Measurements from ENCODE around the gene RAPGEF2.
"Not testable (repeated sequence)": the region's sequence is repeated elsewhere in the genome, so short reads cannot be mapped to it uniquely, and the experiment has no call there.

RAPGEF2 gene

DNA sequence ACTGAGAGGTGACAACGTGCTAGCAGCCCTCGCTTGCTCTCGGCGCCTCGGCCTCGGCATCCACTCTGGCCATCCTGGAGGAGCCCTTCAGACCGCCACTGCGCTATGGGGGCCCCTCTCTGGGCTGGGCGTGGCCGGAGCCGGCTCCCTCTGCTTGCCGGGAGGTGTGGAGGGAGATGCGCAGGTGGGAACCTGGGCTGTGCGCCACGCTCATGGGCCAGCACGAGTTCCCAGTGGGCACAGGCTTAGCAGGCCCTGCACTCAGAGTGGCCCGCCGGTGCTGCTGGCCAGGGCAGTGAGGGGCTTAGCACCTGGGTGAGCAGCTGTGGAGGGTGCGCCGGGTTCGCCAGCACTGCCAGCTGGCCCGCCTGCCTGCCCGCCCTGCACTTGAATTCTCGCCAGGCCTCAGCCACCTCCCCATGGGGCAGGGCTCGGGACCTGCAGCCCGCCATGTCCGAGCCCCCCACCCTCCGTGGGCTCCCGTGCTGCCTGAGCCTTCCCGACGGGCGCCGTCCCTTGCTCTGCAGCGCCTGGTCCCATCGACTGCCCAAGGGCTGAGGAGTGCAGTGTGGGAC is 148.0 kb downstream of the RAPGEF2 start:
- no peak for DNase-seq

DNA sequence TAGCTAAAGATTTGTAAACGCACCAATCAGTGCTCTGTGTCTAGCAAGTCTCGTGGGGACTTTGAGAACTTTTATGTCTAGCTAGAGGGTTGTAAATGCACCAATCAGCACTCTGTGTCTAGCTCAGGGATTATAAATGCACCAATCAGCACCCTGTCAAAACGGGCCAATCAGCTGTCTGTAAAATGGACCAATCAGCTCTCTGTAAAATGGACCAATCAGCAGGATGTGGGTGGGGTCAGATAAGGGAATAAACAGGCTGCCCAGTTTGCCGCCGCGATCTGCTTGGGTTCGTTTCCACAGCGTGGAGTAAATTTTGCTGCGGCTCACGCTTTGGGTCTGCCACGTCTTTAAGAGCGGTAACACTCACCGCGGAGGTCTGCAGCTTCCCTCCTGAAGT is 148.7 kb downstream of the RAPGEF2 start:
- DNase-seq = not testable (repeated sequence)

DNA sequence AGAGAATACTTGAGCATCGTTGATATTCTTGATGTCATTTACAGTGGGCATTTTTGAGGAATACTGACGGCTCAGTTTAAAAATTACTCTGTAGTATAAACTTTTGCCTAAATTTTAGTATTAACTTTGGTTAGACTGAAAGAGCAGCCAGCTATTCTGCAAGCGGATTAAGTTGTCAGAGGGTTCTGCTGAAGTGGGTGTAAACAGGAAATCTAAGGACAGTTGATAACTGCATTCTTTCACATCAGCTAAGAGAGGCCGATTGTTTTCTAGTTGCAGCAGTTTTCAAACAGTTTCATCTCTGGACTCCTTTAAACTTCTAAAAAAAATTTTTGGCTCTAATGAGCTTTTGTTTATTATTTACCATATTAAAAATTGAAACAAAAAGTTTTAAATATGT is 149.6 kb downstream of the RAPGEF2 start:
- no peak for DNase-seq

DNA sequence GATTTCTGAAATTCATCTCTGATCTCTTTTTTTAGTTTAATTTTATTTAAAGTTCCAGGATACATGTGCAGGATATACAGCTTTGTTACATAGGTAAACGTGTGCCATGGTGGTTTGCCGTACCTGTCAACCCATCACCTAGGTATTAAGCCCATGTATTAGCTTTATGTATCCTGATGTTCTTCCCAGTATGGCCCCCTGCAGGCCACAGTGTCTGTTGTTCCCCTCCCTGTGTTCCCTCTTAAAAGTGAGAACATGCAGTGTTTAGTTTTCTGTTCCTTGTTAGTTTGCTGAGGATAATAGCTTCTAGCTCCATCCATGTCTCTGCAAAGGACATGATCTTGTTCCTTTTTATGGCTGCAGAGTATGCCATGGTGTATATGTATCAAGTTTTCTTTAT is 153.2 kb downstream of the RAPGEF2 start:
- no peak for DNase-seq

DNA sequence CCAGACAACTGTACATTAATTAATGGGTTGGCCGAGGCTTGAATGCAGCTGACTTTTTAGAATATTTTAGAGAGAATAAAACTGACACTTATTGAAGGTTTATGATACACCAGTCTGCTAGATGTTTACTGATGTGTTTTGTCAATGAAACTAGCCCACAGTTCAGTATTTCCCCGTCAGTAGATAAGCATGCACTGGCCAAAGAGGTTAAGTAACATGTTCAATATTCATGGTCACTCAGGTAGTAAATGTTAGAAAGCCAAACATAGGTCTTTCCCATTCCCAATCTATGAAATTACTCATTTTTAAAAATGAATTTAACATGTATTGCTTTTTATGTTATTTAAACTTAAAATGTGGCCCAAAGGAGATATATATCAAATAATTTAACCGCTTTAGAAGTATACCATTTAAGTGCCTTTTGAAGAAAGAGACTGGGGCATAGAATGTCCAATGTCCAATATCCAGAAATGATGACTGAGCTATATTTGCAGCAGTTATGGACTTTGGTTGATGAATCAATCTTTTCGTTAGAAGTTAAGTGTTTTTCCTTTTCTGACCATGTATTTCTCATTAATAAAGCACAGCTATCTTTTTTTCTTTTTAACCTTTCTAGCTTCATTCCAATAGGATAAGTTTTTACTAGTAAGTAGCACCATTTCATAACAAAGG is 156.1 kb downstream of the RAPGEF2 start:
- DNase-seq = no peak

DNA sequence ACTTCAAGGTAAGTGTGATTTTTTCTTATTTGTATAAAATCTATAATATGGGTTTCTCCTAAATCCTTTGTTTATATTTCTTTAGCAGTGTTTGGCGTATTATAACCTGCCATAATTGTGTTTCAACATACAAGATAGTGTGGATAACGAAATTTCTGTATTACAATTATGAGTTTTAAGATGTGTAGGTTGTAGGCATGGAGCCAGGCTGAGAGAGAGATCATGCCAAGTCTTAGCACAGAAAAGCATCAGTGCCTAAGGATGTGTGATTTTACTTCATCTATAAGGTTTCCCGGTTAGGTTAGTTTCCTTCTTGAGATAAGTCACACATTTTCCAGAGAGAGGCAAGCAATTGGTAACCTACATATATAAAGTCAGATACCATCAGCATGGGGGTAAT is 161.2 kb downstream of the RAPGEF2 start:
- DNase-seq = no peak

DNA sequence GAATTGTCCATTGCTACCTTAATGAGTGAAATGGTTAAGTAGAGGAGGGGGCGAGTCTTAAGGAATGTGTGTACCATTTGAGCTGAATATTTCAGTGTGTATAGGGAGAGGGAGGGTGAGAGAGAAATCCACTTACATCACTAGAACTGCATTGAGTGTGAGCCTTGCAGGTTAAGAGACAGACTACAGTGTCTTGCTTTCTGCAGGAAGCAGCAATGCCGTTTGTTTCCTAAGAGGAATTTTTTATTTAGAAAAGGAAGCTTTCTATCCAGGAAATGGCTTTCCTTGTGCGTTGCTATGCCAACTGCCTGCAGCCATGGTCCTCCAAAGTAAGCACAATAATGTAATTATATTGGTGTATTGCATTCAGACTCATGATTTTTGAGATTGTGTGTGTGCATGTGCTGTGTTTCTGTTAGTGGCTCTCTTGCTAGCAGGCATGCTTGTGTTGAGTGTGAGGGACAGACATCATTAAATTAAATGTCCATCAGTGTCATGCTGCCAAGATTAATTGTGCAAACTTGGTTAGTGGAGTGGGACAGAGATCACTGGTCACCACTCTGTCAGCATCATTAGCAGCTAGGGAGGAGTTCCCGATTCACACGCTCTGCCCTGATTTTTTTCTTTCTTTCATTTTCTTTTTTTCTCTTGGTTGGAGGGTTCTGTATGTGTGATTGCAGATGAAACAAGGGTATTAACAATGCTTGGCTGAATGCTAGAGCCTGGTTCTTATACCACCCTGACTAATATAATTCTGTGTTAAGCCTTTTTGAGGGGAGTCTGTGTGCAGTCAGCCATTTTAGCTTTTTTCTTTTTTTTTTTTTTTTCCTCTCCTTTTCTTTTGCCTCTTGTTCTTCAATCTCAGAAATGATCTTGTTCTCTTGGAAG is 164.3 kb downstream of the RAPGEF2 start:
- no peak for DNase-seq

DNA sequence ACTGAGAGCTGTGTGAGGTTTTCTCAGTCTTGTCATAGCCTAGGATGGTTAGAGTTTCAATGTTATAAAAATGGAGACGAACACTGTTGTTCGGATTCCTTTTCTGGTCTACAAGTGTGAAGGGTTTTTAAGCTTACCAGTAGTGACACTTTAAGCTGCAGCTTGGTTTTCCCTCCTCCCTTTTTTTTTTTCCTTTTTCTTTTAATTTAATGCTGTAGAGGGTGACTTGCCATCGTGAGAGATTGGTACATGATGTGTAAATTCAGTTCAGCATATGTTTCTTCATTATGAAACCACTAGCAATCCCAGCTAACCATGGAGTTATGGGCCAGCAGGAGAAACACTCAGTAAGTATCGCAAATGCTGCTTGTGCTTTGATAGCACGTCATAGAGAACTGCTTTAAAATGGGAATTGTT is 165.0 kb downstream of the RAPGEF2 start:
- no peak for DNase-seq

DNA sequence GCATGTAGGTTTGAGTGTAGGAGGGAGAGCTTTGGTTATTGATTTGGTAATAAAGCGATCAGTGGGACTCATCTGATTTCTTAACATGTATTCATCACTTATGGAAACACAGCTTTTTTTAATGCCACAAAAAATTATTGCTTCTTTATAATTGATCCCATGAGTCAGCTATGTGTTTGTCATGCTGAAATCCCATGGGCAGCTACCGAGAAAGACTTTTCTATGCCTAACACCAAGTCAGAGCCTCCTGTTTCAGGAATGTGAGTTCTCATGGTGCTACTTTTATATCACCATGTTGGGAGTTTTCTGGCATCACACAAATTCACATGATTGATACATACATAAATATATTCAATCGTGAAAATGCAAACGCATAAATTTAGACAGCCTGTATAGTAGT is 165.7 kb downstream of the RAPGEF2 start:
- no peak for DNase-seq

DNA sequence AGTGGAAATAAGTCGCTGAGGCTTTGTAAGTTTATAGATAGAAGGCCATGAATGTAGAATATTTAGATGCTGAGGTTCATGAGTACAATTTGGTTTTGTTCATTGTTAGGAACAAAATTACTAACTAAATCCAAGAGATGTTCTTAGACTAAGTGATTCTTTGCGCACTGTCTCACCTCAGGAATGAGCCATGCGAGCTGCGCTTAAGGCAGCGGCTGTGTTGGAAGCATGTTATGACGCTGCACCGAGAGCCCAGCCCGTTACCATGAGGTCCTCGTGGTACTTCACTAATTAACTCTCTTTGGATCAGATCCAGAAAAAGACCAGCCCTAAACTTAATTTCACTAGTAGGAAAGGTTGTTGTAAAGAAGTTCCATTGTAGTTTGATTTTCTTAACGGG is 166.2 kb downstream of the RAPGEF2 start:
- no peak for DNase-seq

DNA sequence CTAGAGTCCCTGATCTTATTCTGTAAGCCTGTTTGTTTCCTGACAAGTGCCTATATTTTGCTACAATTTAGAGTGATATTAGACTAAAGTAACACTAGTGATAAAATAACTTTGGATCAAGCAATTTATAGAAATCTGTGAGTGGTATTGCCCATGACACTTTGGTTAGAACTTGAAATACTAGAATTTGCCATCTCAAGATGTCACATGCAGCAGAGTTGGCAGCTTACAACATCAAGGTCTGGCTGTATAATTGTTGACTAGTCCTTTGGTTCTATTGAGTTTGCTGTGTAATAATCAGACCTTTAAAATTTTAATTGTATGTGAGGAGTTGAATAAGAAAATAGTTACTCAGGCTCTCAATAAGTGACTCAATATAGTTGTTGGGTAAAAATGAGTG is 167.1 kb downstream of the RAPGEF2 start:
- no peak for DNase-seq

DNA sequence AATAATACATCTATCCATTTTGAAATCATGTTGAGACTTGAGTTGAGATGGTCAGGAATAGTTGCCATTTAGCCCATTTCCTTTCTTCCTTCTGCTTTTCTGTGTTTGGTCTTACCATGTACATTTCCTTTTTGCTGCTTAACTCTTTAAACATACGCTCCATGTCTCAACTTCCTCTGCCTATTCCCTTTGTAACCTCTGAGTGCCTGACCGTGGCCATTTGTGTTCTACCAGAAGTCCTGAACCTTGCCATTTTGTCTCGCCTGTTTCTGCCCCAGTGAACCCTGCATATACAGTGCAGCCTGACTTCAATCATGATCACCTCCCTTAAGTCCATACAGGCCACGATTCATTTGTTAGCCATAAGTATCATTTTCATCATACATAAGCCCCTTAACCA is 169.0 kb downstream of the RAPGEF2 start:
- DNase-seq = no peak

DNA sequence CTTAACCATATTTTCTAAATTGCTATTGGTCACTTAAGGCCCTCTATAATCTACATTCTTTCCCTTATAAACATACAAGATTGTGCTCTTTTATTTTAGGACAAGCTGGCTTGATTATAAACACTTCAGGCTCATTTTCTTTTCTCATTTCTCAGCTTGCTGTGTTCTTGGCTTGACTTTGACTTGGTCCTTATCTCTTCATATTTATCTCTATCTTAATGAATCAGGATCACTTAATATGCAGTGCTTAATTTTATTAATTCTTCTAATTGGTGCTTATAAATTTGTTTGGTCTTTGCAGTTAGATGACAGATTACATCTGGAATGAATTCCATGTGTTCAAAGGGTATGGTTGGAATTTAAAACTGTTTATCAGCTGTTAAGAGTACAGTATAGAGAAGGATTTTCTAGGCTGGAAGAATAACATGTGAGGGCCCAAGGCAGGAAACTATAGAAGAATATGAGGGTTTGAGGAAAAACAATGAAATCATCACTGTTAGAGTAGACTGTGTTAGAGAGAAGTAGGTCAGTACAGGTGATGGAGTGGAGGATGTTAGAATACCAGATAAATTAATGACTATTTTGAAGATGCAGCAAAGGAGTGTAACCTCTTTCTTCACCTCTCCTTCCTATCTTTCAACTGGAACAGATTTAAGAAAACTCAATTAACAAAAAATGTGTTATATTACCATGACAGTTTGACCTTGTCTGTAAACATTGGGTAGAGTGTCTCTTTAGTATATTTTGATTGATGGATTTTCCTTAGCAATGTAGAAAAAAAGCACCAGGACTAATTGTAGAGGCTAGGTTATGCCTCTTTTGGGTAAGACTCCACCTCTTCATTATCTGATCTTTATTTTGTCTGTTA is 169.6 kb downstream of the RAPGEF2 start:
- DNase-seq = no peak

DNA sequence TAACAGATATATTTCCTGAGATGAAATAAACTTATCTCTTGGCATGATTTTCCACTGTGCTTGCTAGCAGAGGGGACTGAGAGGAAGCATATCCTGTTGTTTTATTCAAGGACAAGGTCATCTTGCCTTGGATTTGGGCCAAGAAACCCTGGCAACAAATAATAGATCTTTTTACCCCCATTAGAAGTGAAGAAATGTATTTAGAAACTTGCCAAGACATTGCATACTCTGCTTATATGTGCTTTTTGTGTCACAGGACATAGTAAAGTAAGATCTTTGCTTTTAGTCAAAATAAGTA is 170.2 kb downstream of the RAPGEF2 start:
- DNase-seq = no peak

DNA sequence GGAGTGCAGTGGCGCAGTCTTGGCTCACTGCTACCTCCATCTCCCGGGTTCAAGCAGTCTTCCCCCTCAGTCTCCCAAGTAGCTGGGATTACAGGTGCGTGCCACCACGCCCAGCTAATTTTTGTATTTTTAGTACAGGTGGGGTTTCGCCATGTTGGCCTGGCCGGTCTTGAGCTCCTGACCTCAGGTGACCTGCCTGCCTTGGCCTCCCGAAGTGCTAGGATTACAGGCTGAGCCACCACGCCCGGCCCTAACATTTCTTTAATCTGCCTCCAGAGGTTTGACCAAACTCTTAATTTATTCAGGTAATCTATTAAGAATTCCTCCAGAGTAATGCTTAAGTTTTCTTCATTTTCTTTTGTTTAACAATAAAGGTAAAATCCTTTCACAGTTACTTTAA is 171.0 kb downstream of the RAPGEF2 start:
- no peak for DNase-seq

DNA sequence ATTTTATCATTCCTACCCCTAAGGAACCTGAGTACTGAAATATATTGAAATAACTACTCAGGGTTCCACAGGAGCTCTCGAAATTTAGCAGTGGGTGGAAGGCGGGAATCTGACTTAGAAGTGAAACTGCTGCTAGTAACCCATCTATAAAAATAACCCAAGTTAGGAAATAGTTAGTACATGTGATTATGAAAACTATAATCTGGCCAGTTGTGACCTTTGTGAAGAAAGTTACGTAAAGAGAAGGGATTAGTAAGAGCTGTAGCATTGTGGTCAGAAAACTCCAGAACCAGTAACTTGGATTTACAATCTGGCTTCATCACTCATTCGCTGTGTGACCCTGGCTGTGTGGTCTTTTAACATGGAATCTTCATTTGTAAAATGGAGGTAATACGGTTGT is 175.5 kb downstream of the RAPGEF2 start:
- DNase-seq = no peak

DNA sequence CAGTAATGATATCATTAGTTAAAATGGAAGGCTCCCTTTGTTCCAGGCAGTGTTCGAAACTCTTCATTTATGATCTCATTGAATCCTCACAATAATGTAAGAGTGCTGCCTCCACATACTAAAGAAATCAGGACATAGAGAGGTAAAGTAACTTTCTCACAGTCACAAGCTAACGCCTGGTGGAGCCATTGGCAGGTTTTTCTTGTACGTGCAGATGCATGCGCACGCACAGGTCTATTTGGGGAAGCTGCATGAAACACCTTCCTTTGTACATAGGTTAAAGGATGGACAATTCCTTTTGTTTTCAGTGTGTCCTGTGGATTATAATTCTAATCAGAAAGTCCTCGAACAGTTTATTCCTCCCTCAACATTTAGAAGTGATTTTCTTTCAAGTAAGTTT is 176.2 kb downstream of the RAPGEF2 start:
- no peak for DNase-seq

DNA sequence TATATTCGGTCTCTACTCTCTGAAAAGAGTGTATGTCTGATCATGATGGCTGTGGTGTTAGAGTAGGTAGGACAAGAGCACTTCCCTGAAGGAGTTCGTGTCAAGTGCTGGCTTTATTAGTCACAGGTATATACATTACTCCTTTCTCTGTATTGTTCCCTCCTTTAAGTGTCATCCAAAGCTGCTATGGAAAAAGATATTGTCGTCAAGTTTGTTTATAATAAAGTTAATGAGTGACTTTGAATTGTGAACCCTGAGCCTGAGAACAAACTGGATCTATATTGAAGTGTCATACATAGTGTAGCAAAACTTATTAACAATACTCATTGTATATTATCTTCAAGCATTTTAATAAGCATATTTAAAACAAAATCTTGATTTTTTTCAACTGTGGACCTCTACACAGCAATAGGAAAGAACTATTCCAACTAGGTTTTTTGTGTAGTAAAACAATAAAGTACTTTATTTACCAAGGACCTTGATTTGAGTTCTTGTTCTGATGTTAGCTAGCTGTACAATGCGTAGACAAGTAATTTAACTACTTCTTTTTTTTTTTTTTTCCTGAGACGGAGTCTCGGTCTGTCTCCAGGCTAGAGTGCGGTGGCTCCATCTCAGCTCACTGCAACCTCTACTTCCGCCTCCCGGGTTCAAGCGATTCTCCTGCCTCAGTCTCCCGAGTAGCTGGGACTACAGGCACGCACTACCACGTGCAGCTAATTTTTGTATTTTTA is 177.7 kb downstream of the RAPGEF2 start:
- no peak for DNase-seq

DNA sequence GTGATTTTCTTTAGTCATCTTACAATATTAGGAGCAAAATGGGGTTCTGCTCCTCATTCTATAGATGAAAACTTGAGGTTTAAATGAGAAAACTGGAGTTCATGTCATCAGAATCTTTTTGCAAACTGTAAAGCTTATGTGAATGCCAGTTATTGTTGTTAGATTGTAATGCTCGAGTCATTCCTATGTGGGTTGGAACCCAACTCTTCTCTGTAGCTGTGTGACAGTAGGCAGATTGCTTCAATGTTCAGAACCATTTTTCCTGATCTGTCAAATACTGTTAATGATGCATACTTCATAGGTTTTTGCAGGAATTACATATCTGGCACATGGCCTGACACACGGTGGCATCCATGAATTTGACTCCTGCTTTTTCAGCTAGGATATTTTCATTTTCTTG is 178.9 kb downstream of the RAPGEF2 start:
- no peak for DNase-seq

DNA sequence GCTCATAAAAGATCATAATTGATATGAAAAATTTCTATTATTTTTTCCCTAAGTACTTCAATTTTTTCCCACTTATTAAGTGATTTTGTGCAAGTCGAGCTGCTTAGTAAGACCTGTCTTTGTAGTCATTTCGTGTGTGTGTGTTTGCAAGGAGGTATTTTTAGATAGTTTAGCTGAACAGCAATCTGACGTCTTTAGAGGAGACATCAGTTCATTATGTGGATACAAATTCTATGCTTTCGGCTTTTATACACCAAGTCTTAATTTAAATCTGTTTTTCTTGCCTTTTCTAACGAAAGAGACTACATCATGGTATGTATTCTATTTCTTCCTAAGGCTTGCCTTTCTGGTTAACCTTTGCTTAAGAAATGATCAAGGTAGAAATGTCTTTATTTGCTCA is 179.4 kb downstream of the RAPGEF2 start:
- no peak for DNase-seq

DNA sequence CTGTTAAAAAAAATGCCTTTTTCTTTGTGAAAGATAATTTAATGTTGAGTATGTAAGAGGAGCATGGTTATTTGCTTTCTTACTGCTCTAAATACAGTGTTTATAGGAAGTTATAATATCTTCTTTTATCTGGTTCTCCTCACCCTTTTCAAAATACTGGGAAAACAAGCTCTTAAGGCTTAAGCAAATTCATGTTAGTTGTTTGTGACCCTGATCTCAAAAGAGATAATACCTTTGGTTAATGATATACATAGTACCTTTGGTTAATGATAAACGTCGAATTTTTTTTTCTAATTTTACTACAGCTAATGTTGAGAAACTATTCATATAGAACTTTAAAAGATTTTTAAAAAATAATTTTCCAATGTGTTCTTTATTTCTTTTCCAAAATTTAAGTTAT is 180.1 kb downstream of the RAPGEF2 start:
- no peak for DNase-seq

DNA sequence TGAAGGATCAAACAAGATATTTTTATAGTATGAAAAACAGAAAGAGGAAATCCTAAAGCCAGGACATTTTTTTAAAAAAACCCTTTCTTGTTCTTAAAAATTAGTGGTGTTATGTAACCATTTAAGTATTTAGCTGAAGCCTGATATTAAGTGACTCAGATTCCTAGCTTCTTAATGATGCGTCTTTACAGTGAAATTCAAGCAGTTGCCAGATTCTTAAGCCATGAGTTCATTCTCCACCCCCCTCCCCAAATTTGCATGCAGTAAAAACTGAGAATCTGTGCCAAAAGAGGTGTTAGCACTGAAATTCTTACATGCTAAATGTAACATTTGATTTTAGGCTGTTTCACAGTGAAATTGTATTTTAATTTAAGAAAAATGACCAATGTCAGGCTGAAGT is 180.8 kb downstream of the RAPGEF2 start:
- no peak for DNase-seq

DNA sequence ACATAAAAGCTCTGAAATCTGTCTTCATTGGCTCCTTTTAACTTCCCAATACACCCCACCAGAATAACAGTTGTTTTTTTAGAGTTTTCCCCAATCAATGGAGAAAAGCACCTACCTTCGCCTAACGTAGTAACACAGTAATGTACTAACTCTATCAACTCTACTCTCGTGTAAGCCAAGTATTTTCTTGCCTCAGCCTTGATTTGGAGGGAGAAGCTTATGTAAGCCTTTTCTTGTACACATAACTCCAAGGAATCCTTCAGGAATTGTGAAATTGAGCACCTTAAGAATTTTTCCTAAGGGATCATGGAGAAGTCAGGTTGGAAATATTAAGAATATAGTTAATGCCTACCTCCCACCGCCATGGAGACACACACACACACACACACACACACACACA is 181.2 kb downstream of the RAPGEF2 start:
- DNase-seq = no peak
